ENCODE results near the gene ACVR1. TPM values are rescaled to one million over a fixed set of nuclear protein-coding genes. Genes with fewer than 3 reads are reported as not detected.

Gene ACVR1
- polyA plus RNA-seq, 1 experiment = 50.6 TPM

- DNase-seq (ENCODE audit: low read depth, low spot score) = no peak
- POLR2A ChIA-PET = no interaction called here
- H3K4me3 ChIP-seq (ENCODE audit: low read depth, low read length) = no peak overlapping the region
- H3K27ac ChIP-seq (ENCODE audit: low read depth, low read length) = no peak overlapping the region
- TF ChIP-seq CTCF (IDR thresholded peaks at IDR 0.05; ENCODE audit: low read depth, low read length) = no peak
- H3K27me3 ChIP-seq (ENCODE audit: control insufficient read depth, insufficient read depth, low read length) = no peaks in the 10 kb centered on the region
- no peaks in the 10 kb centered on the region for H3K9me3 ChIP-seq (ENCODE audit: control insufficient read depth, insufficient read depth, low read length)
- CTCF ChIA-PET = interaction anchor here (0.9 to 1.3 kb wide), 4 partner anchors 25 to 123 kb away, joined by 3 to 5 read pairs (median 4); partner anchors contain the start of gene ACVR1
Observed at GRCh38 chr2:157900684-157901083, 24.6 kb upstream of the ACVR1 start.

- no peak for DNase-seq (ENCODE audit: low read depth, low spot score)
- CTCF ChIA-PET = interaction anchor here (1.0 kb wide), 1 partner anchor 24 kb away, joined by 5 read pairs; the partner anchor contains the start of gene ACVR1
- POLR2A ChIA-PET = no interaction called here
- H3K4me3 ChIP-seq (ENCODE audit: low read depth, low read length) = no peak overlapping the region
- no peaks in the 10 kb centered on the region for H3K27me3 ChIP-seq (ENCODE audit: control insufficient read depth, insufficient read depth, low read length)
- no peak for TF ChIP-seq CTCF (IDR thresholded peaks at IDR 0.05; ENCODE audit: low read depth, low read length)
- H3K9me3 ChIP-seq (ENCODE audit: control insufficient read depth, insufficient read depth, low read length) = no peaks in the 10 kb centered on the region
- H3K27ac ChIP-seq (ENCODE audit: low read depth, low read length) = no peak overlapping the region
Observed at GRCh38 chr2:157900203-157900602, 24.1 kb upstream of the ACVR1 start.

GRCh38 chr2:157899125-157899839, 23.2 kb upstream of the ACVR1 start:
- no peak overlapping the region for H3K4me3 ChIP-seq (ENCODE audit: low read depth, low read length)
- ChIA-PET POLR2A (interaction anchor here (1.2 kb wide), 1 partner anchor 23 kb away, joined by 8 read pairs; the partner anchor contains the start of gene ACVR1), CTCF (interaction anchor here (0.6 to 1.3 kb wide), 2 partner anchors 118 to 638 kb away, joined by 3 read pairs; no protein-coding TSS in a partner anchor)
- no peaks in the 10 kb centered on the region for H3K27me3 ChIP-seq (ENCODE audit: control insufficient read depth, insufficient read depth, low read length)
- DNase-seq (ENCODE audit: low read depth, low spot score) = no peak
- no peak for TF ChIP-seq CTCF (IDR thresholded peaks at IDR 0.05; ENCODE audit: low read depth, low read length)
- no peak overlapping the region for H3K27ac ChIP-seq (ENCODE audit: low read depth, low read length)
- no peaks in the 10 kb centered on the region for H3K9me3 ChIP-seq (ENCODE audit: control insufficient read depth, insufficient read depth, low read length)

- POLR2A ChIA-PET = interaction anchor here (1.2 kb wide), 1 partner anchor 22 kb away, joined by 8 read pairs; the partner anchor contains the start of gene ACVR1
- no peaks in the 10 kb centered on the region for H3K9me3 ChIP-seq (ENCODE audit: control insufficient read depth, insufficient read depth, low read length)
- TF ChIP-seq CTCF (IDR thresholded peaks at IDR 0.05; ENCODE audit: low read depth, low read length) = no peak
- no peak overlapping the region for H3K4me3 ChIP-seq (ENCODE audit: low read depth, low read length)
- CTCF ChIA-PET = interaction anchor here (0.6 to 1.3 kb wide), 2 partner anchors 117 to 638 kb away, joined by 3 read pairs; no protein-coding TSS in a partner anchor
- DNase-seq (ENCODE audit: low read depth, low spot score) = peak; percentile 77
- H3K27ac ChIP-seq (ENCODE audit: low read depth, low read length) = no peak overlapping the region
- H3K27me3 ChIP-seq (ENCODE audit: control insufficient read depth, insufficient read depth, low read length) = no peaks in the 10 kb centered on the region
Observed at GRCh38 chr2:157898591-157898996, 22.5 kb upstream of the ACVR1 start.

All from AG04450 (cell line).